K562 (cell line): ENCODE measurements around the gene TMOD2. TPM values are rescaled to one million over a fixed set of nuclear protein-coding genes. Genes with fewer than 3 reads are reported as not detected.

Source experiments
- ATF7 ChIP-seq: fragments of 450-650 bp; IDR thresholded peaks from 2 replicates; pipeline ENCODE4 v1.7.1; 2014; ENCODE audit warnings: mild to moderate bottlenecking, moderate library complexity
- BDP1 ChIP-seq: IDR thresholded peaks from 3 replicates; pipeline ENCODE4 v1.6.1; 2011; ENCODE audit not compliant: insufficient read length, insufficient read depth
- CCNT2 ChIP-seq: IDR thresholded peaks from 2 replicates; pipeline ENCODE4 v1.6.1; 2011; ENCODE audit warnings: borderline replicate concordance, low read depth, mild to moderate bottlenecking, moderate library complexity, mixed read lengths, low read length; ENCODE audit not compliant: insufficient read length; ENCODE audit errors: extremely low read depth
- CREB1 ChIP-seq, 2 experiments: sonication (generic) in 1 of 2; formaldehyde crosslinking in 1 of 2; IDR thresholded peaks; 2 replicates each; pipeline versions ENCODE4 v1.6.1 to v1.8.0; 2012 to 2022; ENCODE audit warnings: inconsistent platforms in 1 of 2, mild to moderate bottlenecking in 1 of 2, missing genetic modification reagents in 1 of 2, moderate library complexity in 1 of 2
- ELF4 ChIP-seq: fragments of 450-650 bp; formaldehyde crosslinking; IDR thresholded peaks from 2 replicates; pipeline ENCODE4 v1.4.0; 2022; ENCODE audit warnings: missing genetic modification characterization
- FUS ChIP-seq: fragments of 200-400 bp; formaldehyde crosslinking; optimal IDR thresholded peaks from 2 replicates; pipeline ENCODE3; 2017; ENCODE audit warnings: low read depth, low read length
- HDAC1 ChIP-seq, 2 experiments: fragments of 450-650 bp; IDR thresholded peaks; 2 replicates each; pipeline ENCODE4 v1.6.1; 2016 to 2017; ENCODE audit warnings: inconsistent platforms in 1 of 2, mild to moderate bottlenecking in 1 of 2, moderate library complexity in 1 of 2
- HLTF ChIP-seq: fragments of 450-650 bp; IDR thresholded peaks from 2 replicates; pipeline ENCODE4 v1.6.1; 2016
- MCM3 ChIP-seq: fragments of 450-650 bp; IDR thresholded peaks from 2 replicates; pipeline ENCODE4 v1.6.1; 2016
- MEF2A ChIP-seq: IDR thresholded peaks from 2 replicates; pipeline ENCODE4 v1.6.1; 2011; ENCODE audit warnings: low read depth, mild to moderate bottlenecking, low read length, moderate library complexity; ENCODE audit not compliant: control insufficient read depth
- MTA2 ChIP-seq: fragments of 450-650 bp; IDR thresholded peaks from 2 replicates; pipeline ENCODE4 v1.6.1; 2016; ENCODE audit warnings: low read depth
- RB1 ChIP-seq: fragments of 450-650 bp; IDR thresholded peaks from 2 replicates; pipeline ENCODE4 v1.6.1; 2017; ENCODE audit warnings: low read depth, mild to moderate bottlenecking
- RBM17 ChIP-seq: fragments of 200-400 bp; formaldehyde crosslinking; IDR thresholded peaks from 2 replicates; pipeline ENCODE4 v1.6.1; 2017; ENCODE audit warnings: low read depth, mild to moderate bottlenecking, low read length, borderline replicate concordance
- RFX1 ChIP-seq: fragments of 450-650 bp; IDR thresholded peaks from 2 replicates; pipeline ENCODE4 v1.6.1; 2016; ENCODE audit warnings: mild to moderate bottlenecking, moderate library complexity
- SMAD2 ChIP-seq: fragments of 150-350 bp; IDR thresholded peaks from 2 replicates; pipeline ENCODE4 v1.6.1; 2014; ENCODE audit warnings: low read depth, mild to moderate bottlenecking, low read length
- TEAD1 ChIP-seq, 2 experiments: fragments of 450-650 bp in 1 of 2; sonication (generic) in 1 of 2; formaldehyde crosslinking; IDR thresholded peaks; 2 replicates each; pipeline versions ENCODE4 v1.4.0 to v1.8.0; 2020 to 2022; ENCODE audit warnings: mild to moderate bottlenecking in 2 of 2, missing genetic modification reagents in 1 of 2
- ZBTB40 ChIP-seq, 2 experiments: fragments of 450-650 bp in 1 of 2; sonication (generic) in 1 of 2; formaldehyde crosslinking in 1 of 2; IDR thresholded peaks; 2 replicates each; pipeline versions ENCODE4 v1.7.1 to v1.9.0; 2016 to 2022; ENCODE audit warnings: inconsistent platforms in 1 of 2, mild to moderate bottlenecking in 1 of 2, missing genetic modification reagents in 1 of 2
- ZNF165 ChIP-seq: fragments of 250-450 bp; sonication (Bioruptor Pico); IDR thresholded peaks from 2 replicates; pipeline ENCODE4 v1.4.0; 2020; ENCODE audit warnings: borderline replicate concordance
- ZNF655 ChIP-seq: fragments of 250-450 bp; sonication (Bioruptor Pico); IDR thresholded peaks from 2 replicates; pipeline ENCODE4 v1.5.0; 2021
- polyA plus RNA-seq, 8 experiments: library from polyadenylated mRNA; depleted of rRNA in 4 of 8; stranded (reverse) in 5 of 8; unstranded in 3 of 8; fragments of >200 nt; fragmentation: Nextera tagmentation in 2 of 8; fragmentation: Illumina TruSeq in 1 of 8; extraction: Ambion mirVana in 2 of 8; extraction: Trizol in 1 of 8; gene quantifications; 2 replicates each; pipeline versions ENCODE4 v1.2.1 to v1.2.3, GENCODE V29; 2011 to 2014; ENCODE audit warnings: inconsistent platforms in 1 of 8, missing spikeins in 1 of 8
- total RNA-seq, 7 experiments: library from RNA; depleted of rRNA in 6 of 7; stranded (reverse); fragments of >200 nt in 6 of 7; fragmentation: Illumina TruSeq in 2 of 7; extraction: Trizol in 2 of 7; gene quantifications; 2 replicates each; pipeline versions ENCODE4 v1.2.1 to v1.2.3, GENCODE V29; 2011 to 2021; ENCODE audit warnings: low replicate concordance in 1 of 7

The TMOD2 gene
- total and polyA plus RNA-seq, 9 of the 15 experiments (the other 6 are each of a cell fraction or from before 2014, with no cell fraction given), result 0.49 to 3.8 (median 3.0) TPM

GRCh38 chr15:51737522-51738305, 13.7 kb upstream of the TMOD2 start, which contains the start of gene LYSMD2 (continued):
- TF ChIP-seq ZBTB40 (IDR thresholded peaks at IDR 0.05), result no peak
- no peak for TF ChIP-seq ZBTB40 (CRISPR knock-in tag; IDR thresholded peaks at IDR 0.05)
- TF ChIP-seq ELF4 (CRISPR knock-in tag), result no peak
- TF ChIP-seq TEAD1 (CRISPR knock-in tag; IDR thresholded peaks at IDR 0.05), result 0 out of 4 replicates have a peak, but pooled peaks of 1 of the 2 experiments have one; percentile 27
- TF ChIP-seq ZNF655, result no peak
- TF ChIP-seq ATF7, result peak; percentile 26; the same call in 1 of the 2 replicates
- no peak for TF ChIP-seq MTA2
- no peak for TF ChIP-seq BDP1
- TF ChIP-seq RFX1, result no peak
- no peak for TF ChIP-seq FUS
- peak; percentile 47; the same call in 1 of the 2 replicates for TF ChIP-seq RB1
- TF ChIP-seq RBM17, result no peak
- TF ChIP-seq MEF2A, result no peak
- TF ChIP-seq SMAD2, result no peak
- TF ChIP-seq MCM3, result no peak
- TF ChIP-seq CREB1 (IDR thresholded peaks at IDR 0.05), result peak; percentile 72
- no peak for TF ChIP-seq CREB1 (CRISPR knock-in tag; IDR thresholded peaks at IDR 0.05)
- no peak for TF ChIP-seq CCNT2
- no peak for TF ChIP-seq HLTF
- TF ChIP-seq HDAC1 (IDR thresholded peaks at IDR 0.05), result no peak
- no peak for TF ChIP-seq ZNF165 (CRISPR knock-in tag)
